ENCODE measurements around the gene STK32C.

The STK32C gene

GRCh38 chr10:132203256-132204077 lies 104.3 kb downstream of the STK32C start:
- no peak overlapping the region for H3K4me3 Mint-ChIP-seq
- H3K9me3 Mint-ChIP-seq, result no peaks in the 10 kb centered on the region
- H3K27me3 Mint-ChIP-seq, result no peaks in the 10 kb centered on the region
- no peak overlapping the region for H3K27ac Mint-ChIP-seq
- no peaks in the 10 kb centered on the region for H3K4me1 Mint-ChIP-seq (ENCODE audit: low read depth)
- no peaks in the 10 kb centered on the region for H3K36me3 Mint-ChIP-seq (ENCODE audit: low read depth)

GRCh38 chr10:132202070-132202970 lies 105.4 kb downstream of the STK32C start:
- no peaks in the 10 kb centered on the region for H3K36me3 Mint-ChIP-seq (ENCODE audit: low read depth)
- no peaks in the 10 kb centered on the region for H3K4me1 Mint-ChIP-seq (ENCODE audit: low read depth)
- H3K4me3 Mint-ChIP-seq, result no peak overlapping the region
- H3K27ac Mint-ChIP-seq, result no peak overlapping the region
- no peaks in the 10 kb centered on the region for H3K27me3 Mint-ChIP-seq
- no peaks in the 10 kb centered on the region for H3K9me3 Mint-ChIP-seq

GRCh38 chr10:132201111-132201969 lies 106.4 kb downstream of the STK32C start:
- no peak overlapping the region for H3K4me3 Mint-ChIP-seq
- H3K4me1 Mint-ChIP-seq (ENCODE audit: low read depth), result no peaks in the 10 kb centered on the region
- no peaks in the 10 kb centered on the region for H3K27me3 Mint-ChIP-seq

GRCh38 chr10:132200344-132201110 lies 107.2 kb downstream of the STK32C start:
- Mint-ChIP-seq H3K9me3 (no peaks in the 10 kb centered on the region), H3K27ac (no peak overlapping the region)

More at GRCh38 chr10:132201111-132201969, 106.4 kb downstream of the STK32C start:
- no peaks in the 10 kb centered on the region for H3K9me3 Mint-ChIP-seq
- H3K36me3 Mint-ChIP-seq (ENCODE audit: low read depth), result no peaks in the 10 kb centered on the region
- H3K27ac Mint-ChIP-seq, result no peak overlapping the region

GRCh38 chr10:132199854-132200311 lies 107.9 kb downstream of the STK32C start:
- Mint-ChIP-seq H3K4me3 (no peak overlapping the region), H3K27ac (no peak overlapping the region), H3K4me1 (ENCODE audit: low read depth) (no peaks in the 10 kb centered on the region), H3K27me3 (no peaks in the 10 kb centered on the region), H3K36me3 (ENCODE audit: low read depth) (no peaks in the 10 kb centered on the region), H3K9me3 (no peaks in the 10 kb centered on the region)

More at GRCh38 chr10:132200344-132201110, 107.2 kb downstream of the STK32C start:
- no peaks in the 10 kb centered on the region for H3K27me3 Mint-ChIP-seq
- no peak overlapping the region for H3K4me3 Mint-ChIP-seq
- no peaks in the 10 kb centered on the region for H3K4me1 Mint-ChIP-seq (ENCODE audit: low read depth)
- no peaks in the 10 kb centered on the region for H3K36me3 Mint-ChIP-seq (ENCODE audit: low read depth)

GRCh38 chr10:132199268-132199853 lies 108.4 kb downstream of the STK32C start:
- H3K27ac Mint-ChIP-seq, result no peak overlapping the region

GRCh38 chr10:132198381-132199181 lies 109.2 kb downstream of the STK32C start:
- H3K9me3 Mint-ChIP-seq, result no peaks in the 10 kb centered on the region
- no peaks in the 10 kb centered on the region for H3K36me3 Mint-ChIP-seq (ENCODE audit: low read depth)
- H3K27me3 Mint-ChIP-seq, result no peaks in the 10 kb centered on the region
- no peaks in the 10 kb centered on the region for H3K4me1 Mint-ChIP-seq (ENCODE audit: low read depth)
- no peak overlapping the region for H3K27ac Mint-ChIP-seq
- H3K4me3 Mint-ChIP-seq, result no peak overlapping the region

More at GRCh38 chr10:132199268-132199853, 108.4 kb downstream of the STK32C start:
- no peak overlapping the region for H3K4me3 Mint-ChIP-seq
- H3K9me3 Mint-ChIP-seq, result no peaks in the 10 kb centered on the region
- no peaks in the 10 kb centered on the region for H3K36me3 Mint-ChIP-seq (ENCODE audit: low read depth)
- H3K27me3 Mint-ChIP-seq, result no peaks in the 10 kb centered on the region
- H3K4me1 Mint-ChIP-seq (ENCODE audit: low read depth), result no peaks in the 10 kb centered on the region

GRCh38 chr10:132198068-132198370 lies 109.7 kb downstream of the STK32C start:
- Mint-ChIP-seq H3K27ac (no peak overlapping the region), H3K4me1 (ENCODE audit: low read depth) (no peaks in the 10 kb centered on the region)

GRCh38 chr10:132197271-132198067 lies 110.3 kb downstream of the STK32C start:
- Mint-ChIP-seq H3K36me3 (ENCODE audit: low read depth) (no peaks in the 10 kb centered on the region), H3K27me3 (no peaks in the 10 kb centered on the region), H3K9me3 (no peaks in the 10 kb centered on the region), H3K4me1 (ENCODE audit: low read depth) (no peaks in the 10 kb centered on the region), H3K27ac (no peak overlapping the region), H3K4me3 (no peak overlapping the region)

More at GRCh38 chr10:132198068-132198370, 109.7 kb downstream of the STK32C start:
- Mint-ChIP-seq H3K9me3 (no peaks in the 10 kb centered on the region), H3K27me3 (no peaks in the 10 kb centered on the region), H3K4me3 (no peak overlapping the region), H3K36me3 (ENCODE audit: low read depth) (no peaks in the 10 kb centered on the region)

- Mint-ChIP-seq H3K27ac (no peak overlapping the region), H3K36me3 (ENCODE audit: low read depth) (no peaks in the 10 kb centered on the region), H3K9me3 (no peaks in the 10 kb centered on the region), H3K4me3 (no peak overlapping the region), H3K27me3 (no peaks in the 10 kb centered on the region), H3K4me1 (ENCODE audit: low read depth) (no peaks in the 10 kb centered on the region)
These were observed 111.3 kb downstream of the STK32C start for GRCh38 chr10:132196178-132197113.

GRCh38 chr10:132195366-132196075 lies 112.2 kb downstream of the STK32C start:
- no peaks in the 10 kb centered on the region for H3K27me3 Mint-ChIP-seq
- no peak overlapping the region for H3K27ac Mint-ChIP-seq
- H3K9me3 Mint-ChIP-seq, result peaks cover 2% of the 10 kb centered on the region
- no peak overlapping the region for H3K4me3 Mint-ChIP-seq
- peaks cover 4% of the 10 kb centered on the region for H3K36me3 Mint-ChIP-seq (ENCODE audit: low read depth)
- no peaks in the 10 kb centered on the region for H3K4me1 Mint-ChIP-seq (ENCODE audit: low read depth)
